ENCODE measurements around the gene CST4. TPM values are rescaled to one million over a fixed set of nuclear protein-coding genes. Genes with fewer than 3 reads are reported as not detected.

The CST4 gene
- total RNA-seq, 2 experiments from 2014 or later: not detected

DNA sequence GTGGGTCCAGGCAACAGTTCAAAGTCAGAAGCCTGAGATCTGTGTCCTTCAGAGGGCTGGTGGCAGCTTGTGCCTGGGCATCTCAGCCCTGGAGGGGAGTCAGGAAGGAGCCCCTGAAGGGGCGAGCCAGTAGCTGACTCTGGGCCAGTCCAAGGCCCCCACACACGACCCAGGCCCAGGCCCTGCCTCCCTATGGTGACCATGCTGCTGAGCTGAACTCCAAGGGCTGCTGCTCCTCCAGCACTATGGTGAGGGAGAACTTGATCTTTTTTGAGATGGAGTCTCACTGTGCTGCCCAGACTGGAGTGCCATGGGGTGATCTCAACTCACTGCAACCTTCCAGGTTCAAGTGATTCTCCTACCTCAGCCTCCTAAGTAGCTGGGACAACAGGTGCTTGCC lies 35.9 kb downstream of the CST4 start:
- DNase-seq: no peak
- POLR2A ChIA-PET: no interaction called here
- Mint-ChIP-seq H3K27ac (no peak overlapping the region), H3K4me1 (no peaks in the 10 kb centered on the region), H3K36me3 (ENCODE audit: low read depth) (no peaks in the 10 kb centered on the region), H3K27me3 (peaks cover 8% of the 10 kb centered on the region), H3K9me3 (no peaks in the 10 kb centered on the region), H3K4me3 (no peak overlapping the region)
- CTCF ChIA-PET: no interaction called here

DNA sequence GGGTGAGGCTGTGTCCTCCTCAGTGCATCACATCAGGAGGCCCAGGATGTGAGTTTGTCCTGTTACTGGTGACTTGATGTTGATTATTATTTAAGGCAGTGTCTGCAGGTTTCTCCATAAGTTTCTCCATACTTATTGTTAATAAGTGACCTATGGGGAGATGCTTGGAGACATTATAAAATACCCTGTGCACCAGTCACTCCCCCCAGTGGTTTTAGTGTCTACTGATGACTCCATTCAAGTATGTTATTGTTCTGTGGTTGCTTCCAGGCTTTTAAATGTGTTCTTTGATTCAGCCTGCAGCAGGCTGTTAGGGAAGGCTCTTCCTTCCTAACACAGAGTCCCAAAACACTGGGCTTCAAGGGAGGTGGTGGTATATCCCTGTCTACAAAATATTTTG lies 36.5 kb downstream of the CST4 start:
- Mint-ChIP-seq H3K27me3 (peaks cover 8% of the 10 kb centered on the region), H3K4me1 (no peaks in the 10 kb centered on the region), H3K9me3 (no peaks in the 10 kb centered on the region), H3K27ac (no peak overlapping the region), H3K36me3 (ENCODE audit: low read depth) (no peaks in the 10 kb centered on the region), H3K4me3 (no peak overlapping the region)
- POLR2A ChIA-PET: no interaction called here
- CTCF ChIA-PET: no interaction called here
- no peak for DNase-seq

DNA sequence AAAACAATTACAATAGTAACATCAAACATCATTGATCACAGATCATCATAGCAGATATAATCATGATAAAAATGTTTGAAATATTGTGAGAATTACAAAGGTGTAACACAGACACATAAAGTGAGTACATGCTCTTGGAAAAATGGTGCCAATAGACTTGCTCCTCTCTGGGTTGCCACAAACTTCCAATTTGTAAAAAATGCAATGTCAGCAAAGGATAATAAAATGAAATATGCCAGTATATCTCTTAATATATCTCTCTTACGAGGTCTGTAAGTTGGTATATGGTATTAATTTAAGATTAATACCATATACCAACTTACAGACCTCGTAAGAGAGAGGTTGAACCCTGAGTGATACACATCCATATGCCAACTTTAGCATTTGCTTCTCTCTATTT lies 37.7 kb downstream of the CST4 start:
- Mint-ChIP-seq H3K36me3 (ENCODE audit: low read depth) (no peaks in the 10 kb centered on the region), H3K27ac (no peak overlapping the region), H3K4me3 (no peak overlapping the region), H3K27me3 (peaks cover 8% of the 10 kb centered on the region), H3K9me3 (no peaks in the 10 kb centered on the region), H3K4me1 (no peaks in the 10 kb centered on the region)
- no peak for DNase-seq
- ChIA-PET POLR2A (no interaction called here), CTCF (no interaction called here)

DNA sequence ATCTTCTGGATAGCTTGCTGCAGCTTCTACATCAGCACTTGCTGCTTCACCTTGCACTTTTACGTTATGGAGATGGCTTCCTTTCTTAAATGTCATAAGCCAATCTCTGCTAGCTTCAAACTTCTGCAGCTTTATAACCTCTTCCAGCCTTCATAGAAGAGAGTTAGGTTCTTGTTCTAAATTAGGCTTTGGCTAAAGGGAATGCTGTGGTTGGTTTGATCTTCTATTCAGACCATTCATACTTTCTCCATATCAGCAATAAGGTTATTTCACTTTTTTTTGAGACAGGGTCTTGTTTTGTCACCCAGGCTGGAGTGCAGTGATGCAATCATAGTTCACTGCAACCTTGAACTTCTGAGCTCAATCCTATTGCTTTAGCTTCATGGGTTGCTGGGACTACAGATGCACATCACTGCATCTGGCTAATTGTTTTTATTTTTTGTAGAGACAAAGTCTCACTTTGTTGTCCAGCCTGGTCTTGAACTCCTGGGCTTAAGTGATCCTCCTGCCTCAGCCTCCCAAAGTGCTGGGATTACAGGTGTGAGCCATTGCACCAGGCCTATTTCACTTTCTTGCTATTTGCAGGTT lies 38.9 kb downstream of the CST4 start:
- H3K27ac Mint-ChIP-seq: no peak overlapping the region
- POLR2A ChIA-PET: no interaction called here
- H3K36me3 Mint-ChIP-seq (ENCODE audit: low read depth): no peaks in the 10 kb centered on the region
- no peaks in the 10 kb centered on the region for H3K9me3 Mint-ChIP-seq
- H3K4me1 Mint-ChIP-seq: no peaks in the 10 kb centered on the region
- H3K27me3 Mint-ChIP-seq: peaks cover 4% of the 10 kb centered on the region
- CTCF ChIA-PET: no interaction called here
- no peak overlapping the region for H3K4me3 Mint-ChIP-seq
- DNase-seq: no peak

DNA sequence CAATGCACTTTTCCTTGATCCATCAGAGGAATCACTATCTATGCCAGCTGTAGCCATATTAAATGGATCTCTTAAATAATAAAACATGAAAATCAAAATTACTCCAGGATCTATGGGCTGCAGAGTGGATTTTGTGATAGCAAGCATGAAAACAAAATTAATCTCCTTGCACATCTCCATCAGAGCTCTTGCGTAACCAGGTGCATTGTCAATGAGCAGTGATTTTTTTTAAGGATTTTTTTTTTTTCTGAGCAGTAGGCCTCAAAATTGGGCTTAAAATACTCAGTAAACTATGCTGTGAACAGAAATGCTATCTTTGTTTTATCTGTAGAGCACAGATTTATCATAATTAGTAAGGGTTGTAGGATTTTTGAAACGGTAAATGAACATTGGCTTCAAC lies 39.6 kb downstream of the CST4 start:
- no peaks in the 10 kb centered on the region for H3K36me3 Mint-ChIP-seq (ENCODE audit: low read depth)
- peaks cover 1% of the 10 kb centered on the region for H3K27me3 Mint-ChIP-seq
- H3K27ac Mint-ChIP-seq: no peak overlapping the region
- no peaks in the 10 kb centered on the region for H3K4me1 Mint-ChIP-seq
- ChIA-PET POLR2A (no interaction called here), CTCF (interaction anchor here (0.9 kb wide), 1 partner anchor 19 kb away, joined by 3 read pairs; no protein-coding TSS in a partner anchor)
- H3K4me3 Mint-ChIP-seq: no peak overlapping the region
- no peaks in the 10 kb centered on the region for H3K9me3 Mint-ChIP-seq
- no peak for DNase-seq

DNA sequence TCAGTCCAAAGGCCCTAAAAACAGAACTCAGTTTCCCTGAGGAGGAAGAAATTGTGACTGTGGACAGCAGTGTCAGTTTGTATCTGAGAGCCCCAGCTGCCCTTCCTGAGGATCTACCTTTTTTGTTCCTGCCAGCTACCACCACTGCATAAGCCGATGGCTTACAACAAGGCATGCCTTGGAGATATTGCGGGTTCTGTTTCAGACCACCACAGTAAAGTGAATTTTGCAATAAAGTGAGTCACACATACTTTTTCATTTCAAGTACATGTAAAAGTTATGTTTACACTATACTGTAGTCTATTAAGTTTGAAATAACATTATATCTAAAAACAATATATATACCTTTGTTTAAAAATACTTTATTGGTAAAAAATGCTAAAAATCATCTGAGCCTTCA lies 41.5 kb downstream of the CST4 start:
- H3K4me1 Mint-ChIP-seq: no peaks in the 10 kb centered on the region
- no peak overlapping the region for H3K4me3 Mint-ChIP-seq
- H3K36me3 Mint-ChIP-seq (ENCODE audit: low read depth): no peaks in the 10 kb centered on the region
- H3K27ac Mint-ChIP-seq: no peak overlapping the region
- H3K27me3 Mint-ChIP-seq: peaks cover 1% of the 10 kb centered on the region
- CTCF ChIA-PET: no interaction called here
- POLR2A ChIA-PET: no interaction called here
- no peak for DNase-seq
- H3K9me3 Mint-ChIP-seq: no peaks in the 10 kb centered on the region

DNA sequence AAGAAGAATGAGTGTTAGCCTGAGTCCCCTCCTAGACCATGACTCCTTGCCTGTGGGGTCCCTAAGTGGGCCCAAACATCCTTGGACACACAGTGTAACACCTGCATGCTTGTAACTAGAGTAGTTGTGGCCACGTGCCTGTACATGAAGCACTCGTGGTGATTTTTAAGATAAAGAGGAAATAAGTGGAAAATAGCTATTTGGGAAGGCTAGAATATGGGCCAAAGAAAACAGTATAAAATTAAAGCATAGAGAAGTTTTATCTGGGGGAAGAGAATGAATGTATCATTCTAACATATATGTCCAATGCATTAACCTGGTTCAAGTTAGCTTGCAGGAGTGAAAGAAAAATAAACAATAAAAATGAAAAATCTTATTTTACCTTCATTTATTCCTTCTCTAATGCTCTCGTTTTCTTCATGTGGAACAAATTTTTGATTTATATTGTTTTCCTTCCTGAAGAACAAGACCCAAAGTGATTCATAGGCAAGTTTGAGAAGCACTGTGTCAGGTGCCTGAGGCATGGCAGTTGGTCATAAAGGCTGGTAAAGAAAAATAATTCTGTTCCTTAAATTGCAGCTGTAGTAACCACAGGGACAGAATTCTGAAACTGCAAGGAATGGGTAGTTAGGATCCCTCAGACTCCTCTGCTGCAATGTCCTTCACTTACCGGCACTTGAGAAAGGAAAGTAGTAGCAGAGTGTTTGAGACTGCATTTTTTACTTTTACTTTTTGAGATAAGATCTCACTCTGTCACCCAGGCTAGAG lies 42.5 kb downstream of the CST4 start:
- DNase-seq: no peak
- ChIA-PET CTCF (no interaction called here), POLR2A (no interaction called here)
- H3K27me3 Mint-ChIP-seq: peaks cover 1% of the 10 kb centered on the region
- H3K9me3 Mint-ChIP-seq: no peaks in the 10 kb centered on the region
- H3K36me3 Mint-ChIP-seq (ENCODE audit: low read depth): no peaks in the 10 kb centered on the region
- H3K4me3 Mint-ChIP-seq: no peak overlapping the region
- no peak overlapping the region for H3K27ac Mint-ChIP-seq
- no peaks in the 10 kb centered on the region for H3K4me1 Mint-ChIP-seq

DNA sequence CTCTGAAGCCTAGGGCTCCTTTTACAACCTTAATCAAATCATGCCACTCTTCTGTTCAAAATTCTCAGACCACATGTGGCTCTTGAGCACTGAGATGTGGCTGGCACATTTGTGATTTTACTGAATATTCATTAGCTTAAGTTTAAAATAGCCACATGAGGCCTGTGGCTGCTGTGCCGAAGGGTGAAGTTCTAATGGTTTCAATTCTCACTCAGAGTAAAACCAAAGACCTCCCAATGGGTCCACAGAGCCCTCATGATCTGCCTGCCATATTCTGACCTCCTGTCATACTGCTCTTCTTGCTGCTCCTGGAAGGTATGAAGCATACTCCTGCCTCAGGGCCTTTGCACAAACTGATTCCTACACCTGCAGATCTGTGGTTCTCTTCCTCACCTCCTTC lies 43.3 kb downstream of the CST4 start:
- Mint-ChIP-seq H3K27me3 (peaks cover 1% of the 10 kb centered on the region), H3K36me3 (ENCODE audit: low read depth) (no peaks in the 10 kb centered on the region), H3K27ac (no peak overlapping the region), H3K4me1 (no peaks in the 10 kb centered on the region), H3K4me3 (no peak overlapping the region), H3K9me3 (no peaks in the 10 kb centered on the region)
- no peak for DNase-seq
- ChIA-PET CTCF (no interaction called here), POLR2A (no interaction called here)

DNA sequence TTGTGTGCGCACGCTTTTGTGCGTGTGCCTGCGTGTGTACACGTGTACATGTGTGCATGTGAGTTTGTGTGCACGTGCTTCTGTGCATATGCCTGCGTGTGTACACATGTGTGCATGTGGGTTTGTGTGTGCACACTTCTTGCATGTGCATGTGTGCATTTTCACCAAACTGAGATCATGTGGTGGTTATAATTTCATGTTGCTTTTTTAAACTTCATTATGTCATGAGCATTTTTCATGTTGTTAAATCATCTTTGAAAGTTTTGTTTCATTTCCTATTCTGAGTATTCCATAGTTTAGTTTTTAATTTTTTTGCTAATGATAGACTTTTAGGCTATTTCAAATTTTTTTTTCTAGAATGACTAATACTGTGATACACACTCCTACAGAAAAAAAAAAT lies 44.7 kb downstream of the CST4 start:
- no peaks in the 10 kb centered on the region for H3K36me3 Mint-ChIP-seq (ENCODE audit: low read depth)
- no peaks in the 10 kb centered on the region for H3K4me1 Mint-ChIP-seq
- no peak overlapping the region for H3K27ac Mint-ChIP-seq
- no peaks in the 10 kb centered on the region for H3K9me3 Mint-ChIP-seq
- ChIA-PET CTCF (no interaction called here), POLR2A (no interaction called here)
- no peak overlapping the region for H3K4me3 Mint-ChIP-seq
- peaks cover 4% of the 10 kb centered on the region for H3K27me3 Mint-ChIP-seq
- no peak for DNase-seq

DNA sequence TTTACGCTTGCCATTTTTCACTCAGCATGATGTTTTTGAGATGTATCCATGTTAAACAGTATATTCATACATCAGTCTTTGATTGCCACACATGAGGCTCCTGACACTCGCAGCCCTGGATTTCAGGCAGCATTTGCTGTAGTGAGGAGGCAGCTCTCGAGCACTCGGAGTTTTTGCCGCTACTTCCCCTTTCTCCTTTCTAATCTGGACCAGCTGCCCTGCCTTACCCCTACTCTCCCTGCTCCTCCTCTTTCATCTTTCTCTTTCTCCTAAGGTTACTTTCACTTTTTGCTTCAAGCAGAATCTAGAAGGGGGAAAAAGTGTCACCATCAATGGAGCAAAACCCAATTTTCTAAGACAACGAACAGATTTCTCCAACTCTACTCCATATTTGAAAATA lies 45.2 kb downstream of the CST4 start:
- Mint-ChIP-seq H3K9me3 (no peaks in the 10 kb centered on the region), H3K36me3 (ENCODE audit: low read depth) (no peaks in the 10 kb centered on the region), H3K4me3 (no peak overlapping the region), H3K4me1 (no peaks in the 10 kb centered on the region), H3K27ac (no peak overlapping the region), H3K27me3 (peaks cover 6% of the 10 kb centered on the region)
- DNase-seq: no peak
- ChIA-PET CTCF (no interaction called here), POLR2A (no interaction called here)

DNA sequence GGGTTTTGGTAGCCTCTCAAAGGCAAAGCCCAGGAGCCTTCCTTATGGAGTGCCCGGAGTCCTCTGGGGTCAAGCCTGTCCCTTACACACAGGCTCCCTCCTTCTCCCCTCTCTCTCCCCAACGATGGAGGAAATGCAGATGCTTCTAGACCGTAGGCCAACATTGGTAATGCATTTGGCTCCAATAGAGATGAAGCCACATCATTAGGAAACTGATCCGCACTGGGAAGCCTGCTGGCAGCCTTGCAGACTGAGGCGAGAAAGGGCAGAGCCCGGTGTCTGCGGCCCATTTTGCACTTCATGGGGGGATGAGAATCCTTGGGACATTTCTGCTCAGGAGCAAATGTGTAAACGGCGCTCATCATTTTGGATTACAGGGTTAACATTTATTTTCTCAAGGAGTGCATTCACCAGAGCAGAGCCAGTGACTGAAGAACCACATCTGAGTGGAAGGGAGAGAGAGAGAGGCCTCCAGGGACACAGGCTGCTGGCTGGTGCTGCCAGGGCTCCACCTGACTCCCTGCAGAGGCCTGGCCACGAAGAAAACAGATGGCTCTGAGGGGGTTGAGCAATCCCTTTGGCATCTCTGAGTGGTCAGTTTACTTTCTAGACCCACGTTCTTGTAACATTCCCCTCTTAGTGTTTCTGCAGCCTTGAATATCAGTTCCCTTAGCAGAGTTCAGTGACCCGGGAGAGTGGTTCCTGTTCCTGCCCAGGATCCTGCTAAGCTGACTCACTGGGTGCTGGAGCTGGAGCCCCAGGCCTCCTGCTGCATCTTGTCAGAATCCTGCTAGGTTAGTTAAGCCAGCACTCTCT lies 46.7 kb downstream of the CST4 start:
- DNase-seq: no peak
- CTCF ChIA-PET: no interaction called here
- Mint-ChIP-seq H3K27ac (no peak overlapping the region), H3K27me3 (peaks cover 8% of the 10 kb centered on the region), H3K4me3 (no peak overlapping the region), H3K36me3 (ENCODE audit: low read depth) (no peaks in the 10 kb centered on the region), H3K4me1 (no peaks in the 10 kb centered on the region), H3K9me3 (no peaks in the 10 kb centered on the region)
- POLR2A ChIA-PET: no interaction called here

DNA sequence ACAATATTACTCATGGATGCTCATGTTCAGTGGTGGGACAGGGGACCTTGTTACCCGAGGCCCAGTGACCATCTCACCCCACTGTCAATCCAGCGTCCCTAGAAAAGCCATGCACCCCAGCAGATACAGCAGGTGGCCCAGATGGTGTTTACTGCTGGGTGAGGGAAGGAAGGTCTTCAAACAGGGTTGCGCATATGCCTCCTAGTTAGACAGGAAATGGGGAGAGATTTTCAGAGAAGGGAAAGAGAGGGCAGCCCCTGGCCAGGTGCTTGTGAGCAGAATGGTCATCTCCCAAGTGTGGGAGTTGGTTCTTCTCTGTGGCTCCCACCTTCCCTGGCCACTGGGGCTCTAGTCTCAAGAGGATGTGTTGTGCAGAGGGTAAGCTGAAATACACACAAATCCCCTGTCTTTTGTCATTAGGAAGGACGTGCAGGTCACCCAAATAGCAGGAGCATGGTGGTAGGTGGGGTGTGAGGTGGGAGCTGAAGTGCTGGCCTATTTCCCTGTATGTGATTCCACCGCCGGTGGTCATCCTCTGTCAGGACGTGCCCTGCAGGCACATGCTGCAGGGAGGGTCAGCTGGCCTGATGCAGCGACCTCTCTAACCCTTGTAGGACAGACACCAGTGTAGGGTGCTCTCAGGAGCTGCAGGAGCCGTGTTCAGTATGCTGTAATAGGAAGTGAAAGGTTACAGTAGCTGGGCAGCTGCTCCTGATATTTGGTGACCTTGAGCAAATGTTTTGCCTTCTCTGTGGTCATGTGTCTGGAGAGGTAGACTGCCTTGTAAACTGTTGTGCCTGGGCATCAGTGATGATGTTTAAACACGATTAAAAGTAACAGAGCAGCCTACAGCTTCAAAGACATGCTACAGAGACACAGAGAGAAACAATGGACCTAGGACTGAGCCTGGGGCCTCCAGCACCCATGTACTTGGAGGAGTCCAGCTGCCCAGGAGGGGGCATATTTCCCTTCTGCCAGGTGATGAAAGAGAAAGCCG lies 47.9 kb downstream of the CST4 start:
- H3K27me3 Mint-ChIP-seq: peaks cover 19% of the 10 kb centered on the region
- no peak overlapping the region for H3K27ac Mint-ChIP-seq
- POLR2A ChIA-PET: no interaction called here
- peaks cover 3% of the 10 kb centered on the region for H3K4me1 Mint-ChIP-seq
- no peak for DNase-seq
- no peak overlapping the region for H3K4me3 Mint-ChIP-seq
- no peaks in the 10 kb centered on the region for H3K9me3 Mint-ChIP-seq
- no peaks in the 10 kb centered on the region for H3K36me3 Mint-ChIP-seq (ENCODE audit: low read depth)
- CTCF ChIA-PET: no interaction called here

DNA sequence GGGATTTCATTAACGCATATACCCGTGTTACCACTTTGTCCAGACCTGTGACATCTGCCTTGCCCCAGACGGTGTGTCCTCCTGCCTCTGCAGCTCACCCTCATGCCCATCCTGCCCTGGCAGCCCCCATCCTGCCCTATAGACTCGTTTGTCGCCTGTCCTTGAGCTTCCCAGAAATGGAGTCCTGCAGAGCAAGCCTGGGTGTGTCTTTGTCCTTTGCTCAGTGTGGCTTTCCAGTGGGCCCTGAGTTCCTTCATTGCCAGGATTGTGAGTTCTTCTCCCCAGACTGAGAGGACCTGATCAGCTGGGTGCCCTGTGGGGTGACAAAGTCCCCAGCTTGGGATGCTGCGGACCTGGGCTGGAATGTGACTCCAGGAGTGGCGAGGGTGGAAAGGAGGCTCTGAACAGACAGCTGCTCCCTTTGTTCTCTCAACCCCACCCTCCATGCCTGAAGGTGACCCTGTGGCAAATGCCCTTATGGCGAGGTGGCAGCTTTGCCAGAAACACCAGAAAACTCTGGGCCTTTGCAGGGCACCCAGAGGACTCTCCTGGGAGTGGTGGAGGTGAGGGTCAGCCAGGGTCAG lies 48.7 kb downstream of the CST4 start:
- Mint-ChIP-seq H3K27ac (no peak overlapping the region), H3K27me3 (peaks cover 18% of the 10 kb centered on the region), H3K9me3 (no peaks in the 10 kb centered on the region), H3K36me3 (ENCODE audit: low read depth) (no peaks in the 10 kb centered on the region), H3K4me1 (peaks cover 3% of the 10 kb centered on the region), H3K4me3 (no peak overlapping the region)
- no peak for DNase-seq
- CTCF ChIA-PET: no interaction called here
- POLR2A ChIA-PET: no interaction called here
